GM23338 (cell line): Measurements from ENCODE around the gene EXOSC7. TPM values are rescaled to one million over a fixed set of nuclear protein-coding genes. Genes with fewer than 3 reads are reported as not detected.
A peak's percentile ranks its signal among the peaks of the same experiment; 100 is the strongest.

Source experiments
- ATAC-seq: fragments of 200-7000 bp; cut with Tn5 transposase; 3 replicates; pipeline ENCODE4 v1.9.1; 2020
- DNase-seq: peaks from one replicate; pipeline ENCODE4 v3.0.0-alpha.2; 2015; ENCODE audit warnings: low spot score
- H2AFZ ChIP-seq: fragments of 200-600 bp; sonication (generic); 2 replicates; pipeline ENCODE4 v1.8.0; 2016; ENCODE audit warnings: antibody characterized with exemption, mild to moderate bottlenecking, moderate library complexity
- H3F3A ChIP-seq: fragments of 200-600 bp; sonication (generic); replicated peaks from 2 replicates; pipeline ENCODE4 v1.8.0; 2017; ENCODE audit warnings: antibody characterized with exemption, mixed run types, low read depth
- H3K27ac ChIP-seq: fragments of 200-600 bp; sonication (generic); 2 replicates; pipeline ENCODE4 v1.6.1; 2016; ENCODE audit warnings: low read depth
- H3K27me3 ChIP-seq: fragments of 200-600 bp; sonication (generic); 2 replicates; pipeline ENCODE4 v1.8.0; 2016; ENCODE audit warnings: mild to moderate bottlenecking, mixed run types, moderate library complexity; ENCODE audit not compliant: insufficient read depth
- H3K36me3 ChIP-seq: fragments of 200-600 bp; sonication (generic); 2 replicates; pipeline ENCODE4 v1.8.0; 2016; ENCODE audit warnings: mild to moderate bottlenecking; ENCODE audit not compliant: insufficient read depth
- H3K4me1 ChIP-seq: fragments of 200-600 bp; sonication (generic); 2 replicates; pipeline ENCODE4 v1.8.0; 2016; ENCODE audit warnings: mild to moderate bottlenecking, moderate library complexity; ENCODE audit not compliant: insufficient read depth
- H3K4me2 ChIP-seq: fragments of 200-600 bp; sonication (generic); 2 replicates; pipeline ENCODE4 v1.7.1; 2017; ENCODE audit warnings: mixed run types
- H3K4me3 ChIP-seq: fragments of 200-600 bp; sonication (generic); 2 replicates; pipeline ENCODE4 v1.6.1; 2016; ENCODE audit warnings: mixed run types
- H3K79me2 ChIP-seq: fragments of 200-600 bp; sonication (generic); replicated peaks from 2 replicates; pipeline ENCODE4 v1.8.0; 2017; ENCODE audit warnings: mild to moderate bottlenecking; ENCODE audit not compliant: insufficient read depth
- H3K9me2 ChIP-seq: fragments of 200-600 bp; sonication (generic); 2 replicates; pipeline ENCODE4 v1.8.0; 2017; ENCODE audit not compliant: insufficient read depth
- H4K20me1 ChIP-seq: fragments of 200-600 bp; sonication (generic); replicated peaks from 2 replicates; pipeline ENCODE4 v1.8.0; 2017; ENCODE audit warnings: mild to moderate bottlenecking; ENCODE audit not compliant: insufficient read depth
- H3K27ac Mint-ChIP-seq: 2 replicates; pipeline ENCODE4 v1.8.0; 2020; ENCODE audit warnings: inconsistent platforms, mild to moderate bottlenecking, moderate library complexity, mixed read lengths
- H3K27me3 Mint-ChIP-seq: 3 replicates; pipeline ENCODE4 v1.8.0; 2022; ENCODE audit warnings: low read depth, mild to moderate bottlenecking, moderate library complexity, mixed read lengths, inconsistent platforms; ENCODE audit not compliant: insufficient read depth, poor library complexity
- H3K36me3 Mint-ChIP-seq: 3 replicates; pipeline ENCODE4 v1.8.0; 2021; ENCODE audit warnings: low read depth, mild to moderate bottlenecking, inconsistent platforms, moderate library complexity, mixed read lengths
- H3K4me1 Mint-ChIP-seq: 3 replicates; pipeline ENCODE4 v1.8.0; 2020; ENCODE audit warnings: mild to moderate bottlenecking, inconsistent platforms, mixed read lengths
- H3K4me3 Mint-ChIP-seq: 3 replicates; pipeline ENCODE4 v1.8.0; 2021; ENCODE audit warnings: moderate library complexity, mild to moderate bottlenecking, inconsistent platforms, mixed read lengths
- H3K9me3 Mint-ChIP-seq: 3 replicates; pipeline ENCODE4 v1.8.0; 2020; ENCODE audit warnings: moderate library complexity, mild to moderate bottlenecking, inconsistent platforms, mixed read lengths
- CREB1 ChIP-seq: fragments of 250-450 bp; sonication (Bioruptor Pico); IDR thresholded peaks from 2 replicates; pipeline ENCODE4 v1.5.0; 2020; ENCODE audit warnings: low read depth, mild to moderate bottlenecking, moderate library complexity
- CTCF ChIP-seq, 2 experiments: fragments of 200-600 bp in 1 of 2; sonication (generic) in 1 of 2; conservative IDR thresholded peaks; 2 replicates each; pipeline versions ENCODE4 v1.5.1 to v1.6.1; 2016 to 2017; ENCODE audit warnings: antibody characterized with exemption in 2 of 2, low read depth in 2 of 2, mild to moderate bottlenecking in 2 of 2, moderate library complexity in 1 of 2
- ETS1 ChIP-seq: IDR thresholded peaks from 2 replicates; pipeline ENCODE4 v1.6.1; 2016; ENCODE audit warnings: antibody characterized with exemption
- EZH2phosphoT487 ChIP-seq: fragments of 200-600 bp; sonication (generic); IDR thresholded peaks from one replicate; pipeline ENCODE4 v1.8.1; 2018; ENCODE audit warnings: antibody characterized with exemption; ENCODE audit not compliant: unreplicated experiment
- POLR2AphosphoS5 ChIP-seq: IDR thresholded peaks from 2 replicates; pipeline ENCODE4 v1.6.1; 2016; ENCODE audit warnings: antibody characterized with exemption, low read depth
- STAT1 ChIP-seq: IDR thresholded peaks from one replicate; pipeline ENCODE4 v1.6.1; 2016; ENCODE audit warnings: antibody characterized with exemption; ENCODE audit not compliant: unreplicated experiment
- ZNF114 ChIP-seq: fragments of 250-450 bp; sonication (Bioruptor Pico); IDR thresholded peaks from 2 replicates; pipeline ENCODE4 v1.5.0; 2020; ENCODE audit warnings: mild to moderate bottlenecking, moderate library complexity
- polyA plus RNA-seq: library from polyadenylated mRNA; unstranded; fragments of >200 nt; fragmentation: Nextera tagmentation; extraction: Ambion mirVana; gene quantifications from 2 replicates; pipeline ENCODE4 v1.2.1, GENCODE V29; 2016
- total RNA-seq: library from RNA; depleted of rRNA; stranded (reverse); fragments of >200 nt; shearing (Covaris generic); gene quantifications from 2 replicates; pipeline ENCODE4 v1.2.3, GENCODE V29; 2014
- TF ChIP-seq, protein P1 (sequence below): fragments of 250-450 bp; sonication (Bioruptor Pico); IDR thresholded peaks from 2 replicates; pipeline ENCODE4 v1.5.0; 2020; ENCODE audit warnings: mild to moderate bottlenecking, moderate library complexity

Gene EXOSC7
- total and polyA plus RNA-seq, 2 experiments from 2014 or later: 84.8 to 120 TPM

GRCh38 chr3:44950275-44950734, 25.7 kb upstream of the EXOSC7 start:
- peak; percentile 88 for ATAC-seq
- no peaks in the 10 kb centered on the region; the same call in 2 of the 3 replicates for H3K36me3 Mint-ChIP-seq
- Histone ChIP-seq H3K27ac (peak overlapping the region; percentile 51), H4K20me1 (peaks cover 21% of the 10 kb centered on the region), H3F3A (no peaks in the 10 kb centered on the region; the same call in 1 of the 2 replicates), H3K4me3 (no peak overlapping the region), H3K4me1 (peaks cover 18% of the 10 kb centered on the region), H2AFZ (no peak overlapping the region), H3K4me2 (peak overlapping the region; percentile 39; the same call in 1 of the 2 replicates), H3K79me2 (peaks cover 18% of the 10 kb centered on the region), H3K27me3 (no peaks in the 10 kb centered on the region), H3K9me2 (no peaks in the 10 kb centered on the region), H3K36me3 (0 out of 2 replicates have a peak, but pooled peaks cover 2% of the 10 kb centered on the region)
- H3K27ac Mint-ChIP-seq: peak overlapping the region; percentile 36; the same call in 1 of the 2 replicates
- peak; percentile 48 for DNase-seq
- no peaks in the 10 kb centered on the region for H3K9me3 Mint-ChIP-seq
- no peak for TF ChIP-seq STAT1
- TF ChIP-seq ETS1: no peak
- TF ChIP-seq CTCF (conservative IDR thresholded peaks at IDR 0.05; ENCODE audit: low read depth in 2 of 2): no peak
- TF ChIP-seq ZNF114 (CRISPR knock-in tag): no peak
- TF ChIP-seq, protein P1, sequence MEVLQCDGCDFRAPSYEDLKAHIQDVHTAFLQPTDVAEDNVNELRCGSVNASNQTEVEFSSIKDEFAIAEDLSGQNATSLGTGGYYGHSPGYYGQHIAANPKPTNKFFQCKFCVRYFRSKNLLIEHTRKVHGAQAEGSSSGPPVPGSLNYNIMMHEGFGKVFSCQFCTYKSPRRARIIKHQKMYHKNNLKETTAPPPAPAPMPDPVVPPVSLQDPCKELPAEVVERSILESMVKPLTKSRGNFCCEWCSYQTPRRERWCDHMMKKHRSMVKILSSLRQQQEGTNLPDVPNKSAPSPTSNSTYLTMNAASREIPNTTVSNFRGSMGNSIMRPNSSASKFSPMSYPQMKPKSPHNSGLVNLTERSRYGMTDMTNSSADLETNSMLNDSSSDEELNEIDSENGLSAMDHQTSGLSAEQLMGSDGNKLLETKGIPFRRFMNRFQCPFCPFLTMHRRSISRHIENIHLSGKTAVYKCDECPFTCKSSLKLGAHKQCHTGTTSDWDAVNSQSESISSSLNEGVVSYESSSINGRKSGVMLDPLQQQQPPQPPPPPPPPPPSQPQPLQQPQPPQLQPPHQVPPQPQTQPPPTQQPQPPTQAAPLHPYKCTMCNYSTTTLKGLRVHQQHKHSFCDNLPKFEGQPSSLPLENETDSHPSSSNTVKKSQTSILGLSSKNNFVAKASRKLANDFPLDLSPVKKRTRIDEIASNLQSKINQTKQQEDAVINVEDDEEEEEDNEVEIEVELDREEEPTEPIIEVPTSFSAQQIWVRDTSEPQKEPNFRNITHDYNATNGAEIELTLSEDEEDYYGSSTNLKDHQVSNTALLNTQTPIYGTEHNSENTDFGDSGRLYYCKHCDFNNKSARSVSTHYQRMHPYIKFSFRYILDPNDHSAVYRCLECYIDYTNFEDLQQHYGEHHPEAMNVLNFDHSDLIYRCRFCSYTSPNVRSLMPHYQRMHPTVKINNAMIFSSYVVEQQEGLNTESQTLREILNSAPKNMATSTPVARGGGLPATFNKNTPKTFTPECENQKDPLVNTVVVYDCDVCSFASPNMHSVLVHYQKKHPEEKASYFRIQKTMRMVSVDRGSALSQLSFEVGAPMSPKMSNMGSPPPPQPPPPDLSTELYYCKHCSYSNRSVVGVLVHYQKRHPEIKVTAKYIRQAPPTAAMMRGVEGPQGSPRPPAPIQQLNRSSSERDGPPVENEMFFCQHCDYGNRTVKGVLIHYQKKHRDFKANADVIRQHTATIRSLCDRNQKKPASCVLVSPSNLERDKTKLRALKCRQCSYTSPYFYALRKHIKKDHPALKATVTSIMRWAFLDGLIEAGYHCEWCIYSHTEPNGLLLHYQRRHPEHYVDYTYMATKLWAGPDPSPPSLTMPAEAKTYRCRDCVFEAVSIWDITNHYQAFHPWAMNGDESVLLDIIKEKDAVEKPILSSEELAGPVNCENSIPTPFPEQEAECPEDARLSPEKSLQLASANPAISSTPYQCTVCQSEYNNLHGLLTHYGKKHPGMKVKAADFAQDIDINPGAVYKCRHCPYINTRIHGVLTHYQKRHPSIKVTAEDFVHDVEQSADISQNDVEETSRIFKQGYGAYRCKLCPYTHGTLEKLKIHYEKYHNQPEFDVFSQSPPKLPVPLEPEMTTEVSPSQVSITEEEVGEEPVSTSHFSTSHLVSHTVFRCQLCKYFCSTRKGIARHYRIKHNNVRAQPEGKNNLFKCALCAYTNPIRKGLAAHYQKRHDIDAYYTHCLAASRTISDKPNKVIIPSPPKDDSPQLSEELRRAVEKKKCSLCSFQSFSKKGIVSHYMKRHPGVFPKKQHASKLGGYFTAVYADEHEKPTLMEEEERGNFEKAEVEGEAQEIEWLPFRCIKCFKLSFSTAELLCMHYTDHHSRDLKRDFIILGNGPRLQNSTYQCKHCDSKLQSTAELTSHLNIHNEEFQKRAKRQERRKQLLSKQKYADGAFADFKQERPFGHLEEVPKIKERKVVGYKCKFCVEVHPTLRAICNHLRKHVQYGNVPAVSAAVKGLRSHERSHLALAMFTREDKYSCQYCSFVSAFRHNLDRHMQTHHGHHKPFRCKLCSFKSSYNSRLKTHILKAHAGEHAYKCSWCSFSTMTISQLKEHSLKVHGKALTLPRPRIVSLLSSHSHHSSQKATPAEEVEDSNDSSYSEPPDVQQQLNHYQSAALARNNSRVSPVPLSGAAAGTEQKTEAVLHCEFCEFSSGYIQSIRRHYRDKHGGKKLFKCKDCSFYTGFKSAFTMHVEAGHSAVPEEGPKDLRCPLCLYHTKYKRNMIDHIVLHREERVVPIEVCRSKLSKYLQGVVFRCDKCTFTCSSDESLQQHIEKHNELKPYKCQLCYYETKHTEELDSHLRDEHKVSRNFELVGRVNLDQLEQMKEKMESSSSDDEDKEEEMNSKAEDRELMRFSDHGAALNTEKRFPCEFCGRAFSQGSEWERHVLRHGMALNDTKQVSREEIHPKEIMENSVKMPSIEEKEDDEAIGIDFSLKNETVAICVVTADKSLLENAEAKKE: no peak
- no peak for TF ChIP-seq EZH2phosphoT487
- no peak for TF ChIP-seq POLR2AphosphoS5
- TF ChIP-seq CREB1 (CRISPR knock-in tag): no peak
- no peak overlapping the region; the same call in 2 of the 3 replicates for H3K4me3 Mint-ChIP-seq
- H3K27me3 Mint-ChIP-seq: peaks cover 2% of the 10 kb centered on the region
- H3K4me1 Mint-ChIP-seq: peaks cover 17% of the 10 kb centered on the region
